BE2C (cell line): ENCODE measurements around the gene BPI.
"Not testable (repeated sequence)": the region's sequence is repeated elsewhere in the genome, so short reads cannot be mapped to it uniquely, and the experiment has no call there.

ENCODE experiments used
- DNase-seq: peaks from one replicate; pipeline ENCODE4 v3.0.0-alpha.2; 2020
- H3K27me3 ChIP-seq: fragments of 250-450 bp; sonication (Bioruptor Pico); 2 replicates; pipeline ENCODE4 v1.5.1; 2020; ENCODE audit warnings: mild to moderate bottlenecking
- H3K36me3 ChIP-seq: fragments of 250-450 bp; sonication (Bioruptor Pico); 2 replicates; pipeline ENCODE4 v1.5.1; 2020; ENCODE audit warnings: mild to moderate bottlenecking
- H3K4me1 ChIP-seq: fragments of 250-450 bp; sonication (Bioruptor Pico); 2 replicates; pipeline ENCODE4 v1.5.1; 2020
- H3K4me3 ChIP-seq: 2 replicates; pipeline ENCODE4 v1.5.1; 2011; ENCODE audit warnings: low read depth, low read length
- H3K9me3 ChIP-seq: fragments of 250-450 bp; sonication (Bioruptor Pico); 2 replicates; pipeline ENCODE4 v1.5.1; 2020
- CTCF ChIP-seq: IDR thresholded peaks from 2 replicates; pipeline ENCODE4 v1.5.1; 2012; ENCODE audit warnings: mild to moderate bottlenecking, low read depth, low read length

The BPI gene

GRCh38 chr20:38338849-38339520 lies 35.0 kb downstream of the BPI start:
- no peak for DNase-seq
- peak; percentile 28; the same call in 1 of the 2 replicates for TF ChIP-seq CTCF
- Histone ChIP-seq H3K4me1 (no peaks in the 10 kb centered on the region), H3K9me3 (no peaks in the 10 kb centered on the region), H3K36me3 (no peaks in the 10 kb centered on the region), H3K27me3 (no peaks in the 10 kb centered on the region), H3K4me3 (no peak overlapping the region)

- DNase-seq, H3K4me3 ChIP-seq: not testable (repeated sequence)
These were observed 35.6 kb downstream of the BPI start for GRCh38 chr20:38339521-38339896.

GRCh38 chr20:38339997-38340396 lies 36.0 kb downstream of the BPI start:
- no peak for DNase-seq
- no peaks in the 10 kb centered on the region for H3K9me3 ChIP-seq
- H3K4me3 ChIP-seq, result no peak overlapping the region
- H3K4me1 ChIP-seq, result no peaks in the 10 kb centered on the region
- no peak for TF ChIP-seq CTCF
- H3K36me3 ChIP-seq, result no peaks in the 10 kb centered on the region
- H3K27me3 ChIP-seq, result no peaks in the 10 kb centered on the region

More at GRCh38 chr20:38339521-38339896, 35.6 kb downstream of the BPI start:
- not testable (repeated sequence) for H3K36me3 ChIP-seq, H3K4me1 ChIP-seq, H3K9me3 ChIP-seq, H3K27me3 ChIP-seq

- H3K9me3 ChIP-seq, result no peaks in the 10 kb centered on the region
- H3K4me1 ChIP-seq, result no peaks in the 10 kb centered on the region
- H3K27me3 ChIP-seq, result no peaks in the 10 kb centered on the region
- H3K4me3 ChIP-seq, result no peak overlapping the region
- no peak for DNase-seq
- TF ChIP-seq CTCF, result no peak
- no peaks in the 10 kb centered on the region for H3K36me3 ChIP-seq
These were observed 36.7 kb downstream of the BPI start for GRCh38 chr20:38340693-38341092.

- Histone ChIP-seq H3K4me3 (no peak overlapping the region), H3K27me3 (no peaks in the 10 kb centered on the region), H3K36me3 (no peaks in the 10 kb centered on the region), H3K9me3 (no peaks in the 10 kb centered on the region), H3K4me1 (no peaks in the 10 kb centered on the region)
- no peak for DNase-seq
- TF ChIP-seq CTCF, result no peak
These were observed 38.3 kb downstream of the BPI start for GRCh38 chr20:38342216-38342615.

- Histone ChIP-seq H3K9me3 (no peaks in the 10 kb centered on the region), H3K36me3 (no peaks in the 10 kb centered on the region), H3K4me3 (no peak overlapping the region), H3K27me3 (no peaks in the 10 kb centered on the region), H3K4me1 (no peaks in the 10 kb centered on the region)
- no peak for DNase-seq
- TF ChIP-seq CTCF, result no peak
These were observed 38.9 kb downstream of the BPI start for GRCh38 chr20:38342713-38343310.
